ENCODE results near the gene B3GLCT. TPM values are rescaled to one million over a fixed set of nuclear protein-coding genes. Genes with fewer than 3 reads are reported as not detected.

Gene B3GLCT
- total RNA-seq, 1 donor from 2014 or later, result 27.2 TPM

DNA sequence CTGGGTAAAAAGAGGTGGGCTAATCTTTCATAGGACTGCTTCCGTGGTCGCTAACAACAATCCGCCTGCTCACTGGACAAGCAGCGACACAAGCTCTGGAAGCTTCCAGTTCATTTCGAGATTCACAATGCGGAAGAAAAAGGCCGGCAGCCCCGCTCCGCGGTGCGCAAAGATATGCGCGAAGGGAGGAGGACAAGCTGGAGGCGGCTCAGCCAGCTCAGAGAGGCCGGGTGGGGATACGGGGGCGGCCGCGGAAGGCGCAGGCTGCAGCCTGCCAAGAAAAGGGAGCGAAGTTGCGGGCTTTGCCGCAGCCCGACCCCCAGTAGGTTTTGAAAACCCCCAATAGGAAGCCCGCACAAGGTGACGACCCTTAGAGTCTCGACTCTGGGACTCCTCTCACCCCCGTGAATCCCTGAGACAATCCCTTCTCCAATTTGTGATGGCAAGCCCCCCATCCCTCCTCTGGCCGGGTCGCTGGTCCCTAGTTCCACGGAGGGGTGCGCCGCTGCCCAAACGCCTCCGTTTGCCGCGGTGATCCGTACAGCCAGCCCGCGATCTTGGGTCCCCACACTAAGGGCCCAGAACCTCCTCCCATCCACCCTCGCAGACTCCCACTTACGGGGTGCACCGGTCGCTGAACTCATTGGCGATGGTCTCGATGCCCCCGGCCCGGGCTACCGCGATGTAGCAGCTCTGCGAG, 38.8 kb upstream of the B3GLCT start:
- TF ChIP-seq, protein P1, sequence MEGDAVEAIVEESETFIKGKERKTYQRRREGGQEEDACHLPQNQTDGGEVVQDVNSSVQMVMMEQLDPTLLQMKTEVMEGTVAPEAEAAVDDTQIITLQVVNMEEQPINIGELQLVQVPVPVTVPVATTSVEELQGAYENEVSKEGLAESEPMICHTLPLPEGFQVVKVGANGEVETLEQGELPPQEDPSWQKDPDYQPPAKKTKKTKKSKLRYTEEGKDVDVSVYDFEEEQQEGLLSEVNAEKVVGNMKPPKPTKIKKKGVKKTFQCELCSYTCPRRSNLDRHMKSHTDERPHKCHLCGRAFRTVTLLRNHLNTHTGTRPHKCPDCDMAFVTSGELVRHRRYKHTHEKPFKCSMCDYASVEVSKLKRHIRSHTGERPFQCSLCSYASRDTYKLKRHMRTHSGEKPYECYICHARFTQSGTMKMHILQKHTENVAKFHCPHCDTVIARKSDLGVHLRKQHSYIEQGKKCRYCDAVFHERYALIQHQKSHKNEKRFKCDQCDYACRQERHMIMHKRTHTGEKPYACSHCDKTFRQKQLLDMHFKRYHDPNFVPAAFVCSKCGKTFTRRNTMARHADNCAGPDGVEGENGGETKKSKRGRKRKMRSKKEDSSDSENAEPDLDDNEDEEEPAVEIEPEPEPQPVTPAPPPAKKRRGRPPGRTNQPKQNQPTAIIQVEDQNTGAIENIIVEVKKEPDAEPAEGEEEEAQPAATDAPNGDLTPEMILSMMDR (IDR thresholded peaks at IDR 0.05; ENCODE audit: unreplicated experiment), result no peak
- no peaks in the 10 kb centered on the region for H3K9me3 Mint-ChIP-seq

DNA sequence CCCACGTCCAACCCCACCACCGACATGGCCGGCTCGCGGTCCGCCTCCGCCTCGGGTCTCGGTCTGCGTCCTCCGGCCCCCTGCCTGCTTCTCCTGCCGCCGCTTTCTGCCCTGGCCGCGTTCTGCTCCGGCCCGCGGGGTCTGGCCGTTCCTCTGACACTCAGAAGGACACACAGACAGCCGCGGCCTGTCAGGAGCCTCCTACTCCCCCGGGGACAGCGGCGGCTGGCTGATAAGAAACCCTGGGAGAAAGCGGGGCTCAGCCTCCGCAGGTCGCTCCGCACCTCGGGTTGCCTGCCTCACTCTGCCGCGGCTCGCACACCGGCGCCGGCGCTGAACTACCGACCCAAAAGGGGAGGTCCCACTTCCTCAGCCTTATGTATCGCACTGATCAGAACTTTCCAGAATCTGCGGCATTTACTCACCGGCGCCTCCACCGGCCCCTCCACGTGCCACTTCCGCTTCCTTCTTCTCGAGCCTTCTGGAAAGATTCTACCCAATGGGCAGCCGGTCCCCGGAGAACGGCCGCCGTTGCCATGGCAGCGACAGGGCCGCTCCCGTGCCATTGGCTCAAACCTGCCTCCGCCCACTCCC, 38.1 kb upstream of the B3GLCT start, which contains the start of gene HSPH1:
Gene HSPH1, minus strand, starts transcription at position 348 of the 594 bp plus-strand sequence. Its CDS starts 322 bp downstream, at position 26.
- DNase-seq (ENCODE audit: low spot score in 2 of 2, unreplicated experiment in 2 of 2), result peak; percentile 95 to 98
- no peaks in the 10 kb centered on the region for H3K27me3 Mint-ChIP-seq (ENCODE audit: low read depth)
- H3K36me3 Mint-ChIP-seq, result peaks cover 3% of the 10 kb centered on the region
- TF ChIP-seq, protein P1 (IDR thresholded peaks at IDR 0.05; ENCODE audit: unreplicated experiment), result no peak
- peak within 1 kb of the TSS; percentile 98 for H3K27ac Mint-ChIP-seq
- peaks cover 31% of the 10 kb centered on the region for H3K4me1 Mint-ChIP-seq
- peak within 1 kb of the TSS; percentile 95 for H3K4me3 Mint-ChIP-seq
- H3K9me3 Mint-ChIP-seq, result no peaks in the 10 kb centered on the region

More for the DNA sequence above, 38.8 kb upstream of the B3GLCT start:
- no peaks in the 10 kb centered on the region for H3K27me3 Mint-ChIP-seq (ENCODE audit: low read depth)
- DNase-seq (ENCODE audit: low spot score in 2 of 2, unreplicated experiment in 2 of 2), result peak; percentile 45 to 77
- H3K36me3 Mint-ChIP-seq, result peaks cover 3% of the 10 kb centered on the region
- peak overlapping the region; percentile 95 for H3K4me3 Mint-ChIP-seq
- H3K4me1 Mint-ChIP-seq, result peaks cover 31% of the 10 kb centered on the region
- H3K27ac Mint-ChIP-seq, result peak overlapping the region; percentile 98

DNA sequence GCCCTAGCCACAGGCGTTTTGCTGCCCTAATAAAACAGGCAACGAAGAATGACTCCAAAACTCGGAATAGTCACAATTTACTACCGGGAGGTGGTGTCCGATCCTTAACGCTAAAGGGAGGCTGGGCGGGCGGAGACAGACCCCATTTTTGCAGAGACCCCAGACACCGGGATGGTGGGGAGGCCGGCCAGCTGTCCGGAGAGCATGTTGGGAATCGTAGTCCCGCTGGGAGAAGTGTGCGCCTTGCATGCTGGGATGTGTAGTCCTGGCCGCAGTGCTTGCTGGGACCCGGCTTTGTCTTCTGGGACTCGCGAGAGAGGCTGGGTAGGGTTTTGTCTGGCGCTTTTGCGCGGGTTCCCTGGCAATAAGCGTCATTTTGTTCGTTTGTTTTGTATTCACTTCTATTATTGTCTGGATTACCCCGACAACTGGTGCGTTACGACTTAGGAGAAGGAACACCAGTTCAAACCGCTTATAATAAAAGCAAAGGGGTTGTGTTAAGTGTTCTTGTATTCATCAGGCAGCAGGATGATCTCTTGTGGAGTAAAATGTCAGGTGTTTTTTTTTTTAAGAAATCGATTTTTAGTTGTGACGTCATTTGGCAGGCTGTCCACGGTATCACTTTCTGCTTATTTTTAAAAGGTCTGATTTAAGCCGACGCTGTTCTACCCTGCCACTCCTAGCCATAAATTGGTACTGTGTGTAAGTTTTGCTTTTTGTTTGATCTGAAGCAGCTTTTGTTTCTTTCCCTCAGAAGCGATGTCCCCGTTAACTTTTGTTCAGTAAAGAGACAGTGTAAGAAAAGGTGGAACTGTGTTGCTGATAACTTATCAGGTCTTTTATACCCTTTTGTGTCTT, 37.4 kb upstream of the B3GLCT start:
- H3K9me3 Mint-ChIP-seq, result no peaks in the 10 kb centered on the region
- DNase-seq (ENCODE audit: low spot score in 2 of 2, unreplicated experiment in 2 of 2), result peak; percentile 89
- H3K27me3 Mint-ChIP-seq (ENCODE audit: low read depth), result no peaks in the 10 kb centered on the region
- peak overlapping the region; percentile 95 for H3K4me3 Mint-ChIP-seq
- H3K36me3 Mint-ChIP-seq, result peaks cover 2% of the 10 kb centered on the region
- TF ChIP-seq, protein P1 (IDR thresholded peaks at IDR 0.05; ENCODE audit: unreplicated experiment), result no peak
- peak overlapping the region; percentile 98 for H3K27ac Mint-ChIP-seq
- H3K4me1 Mint-ChIP-seq, result peaks cover 31% of the 10 kb centered on the region

DNA sequence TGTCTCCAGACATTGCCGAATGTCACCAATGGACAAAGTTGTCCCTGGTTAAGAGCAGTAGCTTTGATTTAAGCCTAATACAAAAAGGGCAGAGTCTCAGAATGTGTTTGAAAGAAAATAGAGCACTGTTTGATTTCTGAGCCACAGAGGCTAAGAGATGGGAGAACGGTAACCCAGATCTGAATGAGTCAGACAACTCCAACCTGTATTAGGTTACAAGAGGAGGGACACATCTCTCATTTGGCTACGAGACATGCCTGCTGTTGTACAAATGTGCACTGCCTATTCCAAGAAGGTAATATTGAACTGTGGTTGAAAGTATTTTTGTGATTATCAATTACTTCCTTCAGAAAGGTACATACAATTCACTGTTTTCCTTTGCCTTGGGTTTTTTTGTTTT, 33.2 kb upstream of the B3GLCT start:
- H3K9me3 Mint-ChIP-seq, result no peaks in the 10 kb centered on the region
- no peak for DNase-seq (ENCODE audit: low spot score in 2 of 2, unreplicated experiment in 2 of 2)
- H3K27me3 Mint-ChIP-seq (ENCODE audit: low read depth), result no peaks in the 10 kb centered on the region
- TF ChIP-seq, protein P1 (IDR thresholded peaks at IDR 0.05; ENCODE audit: unreplicated experiment), result no peak
- no peaks in the 10 kb centered on the region for H3K36me3 Mint-ChIP-seq
- H3K4me1 Mint-ChIP-seq, result peaks cover 9% of the 10 kb centered on the region
- H3K4me3 Mint-ChIP-seq, result no peak overlapping the region
- H3K27ac Mint-ChIP-seq, result no peak overlapping the region

DNA sequence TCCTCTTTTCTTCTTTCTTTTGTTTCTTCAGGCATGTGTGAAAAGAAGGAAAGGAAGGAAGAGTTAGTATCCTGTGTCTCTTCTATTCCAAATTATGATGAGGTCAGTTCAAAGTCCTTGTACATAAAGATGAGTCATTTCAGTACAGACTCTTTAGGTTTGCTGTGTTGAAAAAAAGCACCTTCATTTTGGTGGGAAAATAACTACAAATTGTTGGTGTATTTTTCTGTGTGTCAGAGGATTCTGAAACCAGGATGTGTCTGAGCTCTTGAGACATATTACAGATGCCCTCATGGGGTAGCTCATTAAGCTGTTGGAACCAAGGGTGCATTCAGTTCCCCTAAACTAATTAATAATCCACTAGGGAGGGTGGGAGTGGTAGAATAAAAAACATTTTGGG, 32.3 kb upstream of the B3GLCT start:
- no peak overlapping the region for H3K4me3 Mint-ChIP-seq
- H3K36me3 Mint-ChIP-seq, result no peaks in the 10 kb centered on the region
- no peak overlapping the region for H3K27ac Mint-ChIP-seq
- H3K9me3 Mint-ChIP-seq, result no peaks in the 10 kb centered on the region
- TF ChIP-seq, protein P1 (IDR thresholded peaks at IDR 0.05; ENCODE audit: unreplicated experiment), result no peak
- no peaks in the 10 kb centered on the region for H3K27me3 Mint-ChIP-seq (ENCODE audit: low read depth)
- DNase-seq (ENCODE audit: low spot score in 2 of 2, unreplicated experiment in 2 of 2), result no peak
- peaks cover 15% of the 10 kb centered on the region for H3K4me1 Mint-ChIP-seq

Data from mesothelial cell of epicardium (in vitro differentiated cells).